A549 (cell line): ENCODE results near the gene RADIL.

Experiments
- CHD2 ChIP-seq: fragments of 150-350 bp; IDR thresholded peaks from 2 replicates; pipeline ENCODE4 v1.6.1; 2014; ENCODE audit warnings: low read length; ENCODE audit not compliant: partially characterized antibody
- EP300 ChIP-seq, 2 experiments: fragments of >200 bp; sonication (Bioruptor Twin); formaldehyde crosslinking; IDR thresholded peaks; 2 replicates in 1 of 2; 3 replicates in 1 of 2; pipeline ENCODE4 v1.6.1; 2016 to 2017
- HEYL ChIP-seq: fragments of 250-450 bp; sonication (Bioruptor Pico); IDR thresholded peaks from 2 replicates; pipeline ENCODE4 v1.8.0; 2021; ENCODE audit warnings: mild to moderate bottlenecking, moderate library complexity
- HMGXB4 ChIP-seq: fragments of 250-450 bp; sonication (Bioruptor Pico); IDR thresholded peaks from 2 replicates; pipeline ENCODE4 v1.5.0; 2021; ENCODE audit warnings: mild to moderate bottlenecking, moderate library complexity, borderline replicate concordance
- JUN ChIP-seq, 2 experiments: fragments of >200 bp; sonication (Bioruptor Twin); formaldehyde crosslinking; IDR thresholded peaks; 2 replicates in 1 of 2; 3 replicates in 1 of 2; pipeline ENCODE4 v1.6.1; 2016 to 2017
- MAX ChIP-seq: IDR thresholded peaks from 2 replicates; pipeline ENCODE4 v1.6.1; 2012
- MYC ChIP-seq: IDR thresholded peaks from 2 replicates; pipeline ENCODE4 v1.6.1; 2012; ENCODE audit warnings: mild to moderate bottlenecking, inconsistent platforms, low read length, improper control_type of control experiment, borderline replicate concordance
- PHF8 ChIP-seq: fragments of 200-600 bp; sonication (generic); IDR thresholded peaks from 2 replicates; pipeline ENCODE4 v1.6.1; 2016; ENCODE audit warnings: low read depth, mild to moderate bottlenecking, antibody characterized with exemption, moderate library complexity, borderline replicate concordance
- POLR2A ChIP-seq: IDR thresholded peaks from 2 replicates; pipeline ENCODE4 v1.6.1; 2012; ENCODE audit warnings: mild to moderate bottlenecking, low read length
- RAD21 ChIP-seq, 2 experiments: fragments of >200 bp in 1 of 2; sonication (Bioruptor Twin) in 1 of 2; formaldehyde crosslinking in 1 of 2; IDR thresholded peaks in 1 of 2; conservative IDR thresholded peaks in 1 of 2; 2 replicates in 1 of 2; 3 replicates in 1 of 2; pipeline ENCODE4 v1.6.1; 2012 to 2018; ENCODE audit warnings: inconsistent platforms in 1 of 2
- SMC3 ChIP-seq: fragments of >200 bp; sonication (Bioruptor Twin); formaldehyde crosslinking; IDR thresholded peaks from 3 replicates; pipeline ENCODE4 v1.6.1; 2018; ENCODE audit warnings: inconsistent platforms
- TP53 ChIP-seq: fragments of 250-450 bp; sonication (Bioruptor Pico); IDR thresholded peaks from 2 replicates; pipeline ENCODE4 v1.5.0; 2021; ENCODE audit warnings: mild to moderate bottlenecking, moderate library complexity
- TF ChIP-seq, protein P1 (sequence below): fragments of >200 bp; sonication (Bioruptor Twin); formaldehyde crosslinking; IDR thresholded peaks from 3 replicates; pipeline ENCODE4 v1.5.1; 2016
- TF ChIP-seq, protein P2 (sequence below): fragments of 200-600 bp; sonication (generic); IDR thresholded peaks from 2 replicates; pipeline ENCODE4 v1.6.1; 2016; ENCODE audit warnings: antibody characterized with exemption, mild to moderate bottlenecking, moderate library complexity

DNA sequence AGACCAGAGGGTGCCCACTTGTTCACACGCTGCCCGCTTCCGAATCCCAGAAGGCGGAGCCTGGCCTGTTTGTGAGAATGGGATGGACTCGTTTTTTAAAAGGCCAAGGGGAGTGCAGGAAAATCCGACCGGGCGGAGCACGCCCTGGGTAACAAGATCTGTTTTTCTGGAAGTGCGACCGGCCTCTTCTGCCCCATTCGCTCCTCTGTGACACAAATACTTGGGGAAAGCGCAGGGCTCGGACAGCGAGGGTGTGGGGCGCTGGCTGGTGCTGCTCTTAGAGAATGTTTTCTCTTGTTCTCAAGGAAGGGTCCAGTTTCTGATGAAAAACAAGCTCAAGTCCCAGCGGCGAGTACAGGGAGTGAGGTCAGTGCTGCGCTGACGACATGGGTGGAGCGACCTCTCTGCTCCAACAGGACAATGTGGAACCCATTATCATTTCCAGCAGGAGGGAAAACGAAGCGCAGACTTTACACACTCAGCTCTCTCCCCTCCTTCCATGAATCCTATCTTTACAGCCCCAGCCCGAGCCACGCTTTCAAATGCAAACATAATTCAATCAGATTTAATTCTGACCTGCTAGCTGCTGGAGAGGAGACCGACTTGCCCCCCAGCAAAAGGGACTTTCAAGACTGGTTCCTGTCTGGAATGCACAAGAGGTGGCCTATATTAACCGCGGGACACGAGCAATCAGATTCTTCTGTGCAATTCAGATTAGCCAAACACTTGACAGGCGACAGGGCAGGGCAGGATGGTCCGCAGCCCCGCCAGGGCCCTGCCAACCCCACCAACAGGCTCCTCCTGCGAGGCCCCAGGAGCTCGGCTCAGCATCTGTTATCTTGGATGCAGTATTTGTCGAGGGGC is 1.1 kb downstream of the RADIL start:
- TF ChIP-seq, protein P1, sequence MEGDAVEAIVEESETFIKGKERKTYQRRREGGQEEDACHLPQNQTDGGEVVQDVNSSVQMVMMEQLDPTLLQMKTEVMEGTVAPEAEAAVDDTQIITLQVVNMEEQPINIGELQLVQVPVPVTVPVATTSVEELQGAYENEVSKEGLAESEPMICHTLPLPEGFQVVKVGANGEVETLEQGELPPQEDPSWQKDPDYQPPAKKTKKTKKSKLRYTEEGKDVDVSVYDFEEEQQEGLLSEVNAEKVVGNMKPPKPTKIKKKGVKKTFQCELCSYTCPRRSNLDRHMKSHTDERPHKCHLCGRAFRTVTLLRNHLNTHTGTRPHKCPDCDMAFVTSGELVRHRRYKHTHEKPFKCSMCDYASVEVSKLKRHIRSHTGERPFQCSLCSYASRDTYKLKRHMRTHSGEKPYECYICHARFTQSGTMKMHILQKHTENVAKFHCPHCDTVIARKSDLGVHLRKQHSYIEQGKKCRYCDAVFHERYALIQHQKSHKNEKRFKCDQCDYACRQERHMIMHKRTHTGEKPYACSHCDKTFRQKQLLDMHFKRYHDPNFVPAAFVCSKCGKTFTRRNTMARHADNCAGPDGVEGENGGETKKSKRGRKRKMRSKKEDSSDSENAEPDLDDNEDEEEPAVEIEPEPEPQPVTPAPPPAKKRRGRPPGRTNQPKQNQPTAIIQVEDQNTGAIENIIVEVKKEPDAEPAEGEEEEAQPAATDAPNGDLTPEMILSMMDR, result no peak
- TF ChIP-seq POLR2A (no peak), TP53 (CRISPR knock-in tag) (no peak), HEYL (CRISPR knock-in tag) (no peak), CHD2 (no peak), RAD21 (conservative IDR thresholded peaks at IDR 0.05 in 1 of 2, IDR thresholded peaks at IDR 0.05 in 1 of 2) (no peak), HMGXB4 (CRISPR knock-in tag) (no peak), MYC (no peak), SMC3 (no peak), MAX (no peak), PHF8 (no peak), JUN (IDR thresholded peaks at IDR 0.05) (no peak), EP300 (IDR thresholded peaks at IDR 0.05) (no peak)
- TF ChIP-seq, protein P2, sequence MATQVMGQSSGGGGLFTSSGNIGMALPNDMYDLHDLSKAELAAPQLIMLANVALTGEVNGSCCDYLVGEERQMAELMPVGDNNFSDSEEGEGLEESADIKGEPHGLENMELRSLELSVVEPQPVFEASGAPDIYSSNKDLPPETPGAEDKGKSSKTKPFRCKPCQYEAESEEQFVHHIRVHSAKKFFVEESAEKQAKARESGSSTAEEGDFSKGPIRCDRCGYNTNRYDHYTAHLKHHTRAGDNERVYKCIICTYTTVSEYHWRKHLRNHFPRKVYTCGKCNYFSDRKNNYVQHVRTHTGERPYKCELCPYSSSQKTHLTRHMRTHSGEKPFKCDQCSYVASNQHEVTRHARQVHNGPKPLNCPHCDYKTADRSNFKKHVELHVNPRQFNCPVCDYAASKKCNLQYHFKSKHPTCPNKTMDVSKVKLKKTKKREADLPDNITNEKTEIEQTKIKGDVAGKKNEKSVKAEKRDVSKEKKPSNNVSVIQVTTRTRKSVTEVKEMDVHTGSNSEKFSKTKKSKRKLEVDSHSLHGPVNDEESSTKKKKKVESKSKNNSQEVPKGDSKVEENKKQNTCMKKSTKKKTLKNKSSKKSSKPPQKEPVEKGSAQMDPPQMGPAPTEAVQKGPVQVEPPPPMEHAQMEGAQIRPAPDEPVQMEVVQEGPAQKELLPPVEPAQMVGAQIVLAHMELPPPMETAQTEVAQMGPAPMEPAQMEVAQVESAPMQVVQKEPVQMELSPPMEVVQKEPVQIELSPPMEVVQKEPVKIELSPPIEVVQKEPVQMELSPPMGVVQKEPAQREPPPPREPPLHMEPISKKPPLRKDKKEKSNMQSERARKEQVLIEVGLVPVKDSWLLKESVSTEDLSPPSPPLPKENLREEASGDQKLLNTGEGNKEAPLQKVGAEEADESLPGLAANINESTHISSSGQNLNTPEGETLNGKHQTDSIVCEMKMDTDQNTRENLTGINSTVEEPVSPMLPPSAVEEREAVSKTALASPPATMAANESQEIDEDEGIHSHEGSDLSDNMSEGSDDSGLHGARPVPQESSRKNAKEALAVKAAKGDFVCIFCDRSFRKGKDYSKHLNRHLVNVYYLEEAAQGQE, result no peak
